Liver (tissue), 9 donors: ENCODE measurements around the gene FBN1. TPM values are rescaled to one million over a fixed set of nuclear protein-coding genes. Genes with fewer than 3 reads are reported as not detected.
A peak's percentile ranks its signal among the peaks of the same experiment; 100 is the strongest.

ENCODE experiments used
- DNase-seq: peaks from one replicate; pipeline ENCODE4 v3.0.0-alpha.2; 2017; ENCODE audit warnings: low spot score
- H3K27ac ChIP-seq, 2 donors: one replicate each; pipeline ENCODE4 v1.7.0; 2013; ENCODE audit warnings: inconsistent platforms in 2 of 2, low read length in 2 of 2, control low read depth in 1 of 2, low read depth in 1 of 2, mild to moderate bottlenecking in 1 of 2
- H3K27me3 ChIP-seq, 4 donors: one replicate each; pipeline versions ENCODE4 v1.6.1 to v1.7.0; 2013; ENCODE audit warnings: low read length in 3 of 4, inconsistent platforms in 1 of 4, mild to moderate bottlenecking in 1 of 4, moderate library complexity in 1 of 4; ENCODE audit not compliant: control insufficient read depth in 4 of 4, insufficient read depth in 4 of 4
- H3K36me3 ChIP-seq, 4 donors: one replicate each; pipeline versions ENCODE4 v1.6.1 to v1.7.0; 2013; ENCODE audit warnings: low read length in 3 of 4, mild to moderate bottlenecking in 3 of 4, low read depth in 1 of 4, moderate library complexity in 1 of 4; ENCODE audit not compliant: control insufficient read depth in 4 of 4, insufficient read depth in 3 of 4
- H3K4me1 ChIP-seq, 4 donors: one replicate each; pipeline versions ENCODE4 v1.6.1 to v1.7.0; 2013; ENCODE audit warnings: low read length in 3 of 4, mild to moderate bottlenecking in 3 of 4, moderate library complexity in 1 of 4; ENCODE audit not compliant: control insufficient read depth in 4 of 4, insufficient read depth in 4 of 4
- H3K4me3 ChIP-seq, 3 donors: one replicate each; pipeline versions ENCODE4 v1.6.1 to v1.7.0; 2013; ENCODE audit warnings: low read length in 3 of 3, control low read depth in 1 of 3, low read depth in 1 of 3, mild to moderate bottlenecking in 1 of 3
- H3K9ac ChIP-seq, 2 donors: one replicate each; pipeline ENCODE4 v1.7.0; 2013; ENCODE audit warnings: low read length in 2 of 2, mild to moderate bottlenecking in 2 of 2, moderate library complexity in 2 of 2, control low read depth in 1 of 2, low read depth in 1 of 2
- H3K9me3 ChIP-seq, 4 donors: one replicate each; pipeline versions ENCODE4 v1.6.1 to v1.7.0; 2013; ENCODE audit warnings: low read length in 3 of 4; ENCODE audit not compliant: control insufficient read depth in 4 of 4
- ATF3 ChIP-seq: IDR thresholded peaks from 2 replicates; pipeline ENCODE4 v1.6.1; 2016; ENCODE audit warnings: antibody characterized with exemption
- EGR1 ChIP-seq, 2 donors: IDR thresholded peaks; 2 replicates each; pipeline ENCODE4 v1.6.1; 2016 to 2018; ENCODE audit warnings: antibody characterized with exemption in 2 of 2, low read depth in 2 of 2
- FOXA1 ChIP-seq: IDR thresholded peaks from 2 replicates; pipeline ENCODE4 v1.6.1; 2016; ENCODE audit warnings: antibody characterized with exemption
- FOXA2 ChIP-seq: IDR thresholded peaks from 2 replicates; pipeline ENCODE4 v1.6.1; 2016; ENCODE audit warnings: antibody characterized with exemption
- GABPA ChIP-seq, 2 donors: IDR thresholded peaks in 1 of 2; conservative IDR thresholded peaks in 1 of 2; 2 replicates each; pipeline ENCODE4 v1.6.1; 2016; ENCODE audit warnings: antibody characterized with exemption in 2 of 2, mild to moderate bottlenecking in 1 of 2, moderate library complexity in 1 of 2
- HNF4G ChIP-seq: IDR thresholded peaks from 2 replicates; pipeline ENCODE4 v1.6.1; 2016; ENCODE audit warnings: antibody characterized with exemption
- JUND ChIP-seq, 2 donors: IDR thresholded peaks; 2 replicates each; pipeline ENCODE4 v1.6.1; 2016; ENCODE audit warnings: antibody characterized with exemption in 2 of 2
- MAX ChIP-seq: IDR thresholded peaks from 2 replicates; pipeline ENCODE4 v1.6.1; 2016; ENCODE audit warnings: antibody characterized with exemption
- NR2F2 ChIP-seq: IDR thresholded peaks from 2 replicates; pipeline ENCODE4 v1.6.1; 2016; ENCODE audit warnings: antibody characterized with exemption
- RAD21 ChIP-seq, 2 donors: IDR thresholded peaks; 2 replicates each; pipeline ENCODE4 v1.6.1; 2016; ENCODE audit warnings: antibody characterized with exemption in 2 of 2, mild to moderate bottlenecking in 2 of 2
- REST ChIP-seq: IDR thresholded peaks from 2 replicates; pipeline ENCODE4 v1.6.1; 2016; ENCODE audit warnings: antibody characterized with exemption, mild to moderate bottlenecking
- RXRA ChIP-seq, 2 donors: IDR thresholded peaks; 2 replicates each; pipeline ENCODE4 v1.6.1; 2017 to 2018; ENCODE audit warnings: antibody characterized with exemption in 2 of 2, mild to moderate bottlenecking in 1 of 2
- SP1 ChIP-seq: IDR thresholded peaks from 2 replicates; pipeline ENCODE4 v1.6.1; 2018; ENCODE audit warnings: antibody characterized with exemption, mild to moderate bottlenecking
- TAF1 ChIP-seq: conservative IDR thresholded peaks from 2 replicates; pipeline ENCODE4 v1.6.1; 2016; ENCODE audit warnings: antibody characterized with exemption, mild to moderate bottlenecking
- YY1 ChIP-seq: IDR thresholded peaks from 2 replicates; pipeline ENCODE4 v1.6.1; 2016; ENCODE audit warnings: antibody characterized with exemption, mild to moderate bottlenecking
- ZBTB33 ChIP-seq: IDR thresholded peaks from 2 replicates; pipeline ENCODE4 v1.6.1; 2016; ENCODE audit warnings: antibody characterized with exemption
- WGBS: extraction: QIAGEN DNeasy Blood & Tissue Kit; methylation state at CpG from one replicate; pipeline ENCODE4 v1.1.7; 2013; 5-methylcytosine and 5-hydroxymethylcytosine counted together
- polyA plus RNA-seq, 2 donors: library from polyadenylated mRNA; stranded (reverse) in 1 of 2; unstranded in 1 of 2; fragments of 200-250 nt in 1 of 2; fragments of >200 nt in 1 of 2; fragmentation: Nextera tagmentation in 1 of 2; extraction: Ambion mirVana in 1 of 2; gene quantifications; one replicate each; pipeline versions ENCODE4 v1.2.1 to v1.2.3, GENCODE V29; 2013 to 2015
- total RNA-seq, 2 donors: library from RNA; depleted of rRNA; stranded (reverse); fragments of >200 nt; gene quantifications; one replicate each; pipeline ENCODE4 v1.2.3, GENCODE V29; 2014
- donor health status: healthy.
- donor health status: healthy.
- donor health status: healthy.
- donor health status: healthy.
- donor health status: healthy.

Gene FBN1
- total and polyA plus RNA-seq, 4 donors, result 1.3 to 20.1 (median 12.4) TPM

- no peaks in the 10 kb centered on the region for H3K36me3 ChIP-seq
- H3K27ac ChIP-seq, result no peak overlapping the region
- no peak overlapping the region for H3K4me3 ChIP-seq
- no peaks in the 10 kb centered on the region for H3K27me3 ChIP-seq
- H3K9ac ChIP-seq, result no peak overlapping the region
- DNase-seq, result no peak
- TF ChIP-seq TAF1 (no peak), RXRA (IDR thresholded peaks at IDR 0.05) (peak in 1 of 2 donors; percentile 50)
- peaks cover 0 to 14% (median 3%) of the 10 kb centered on the region in 4 donors for H3K4me1 ChIP-seq
- H3K9me3 ChIP-seq, result no peaks in the 10 kb centered on the region
Observed at GRCh38 chr15:48408327-48408726, 237.2 kb downstream of the FBN1 start.

- Histone ChIP-seq H3K4me3 (no peak overlapping the region), H3K36me3 (no peaks in the 10 kb centered on the region), H3K9ac (no peak overlapping the region), H3K4me1 (peaks cover 0 to 8% (median 0%) of the 10 kb centered on the region in 4 donors), H3K9me3 (no peaks in the 10 kb centered on the region), H3K27ac (no peak overlapping the region), H3K27me3 (no peaks in the 10 kb centered on the region)
- WGBS, result 94% methylated on average over 1 of the region's 1 CpG
- TF ChIP-seq NR2F2 (no peak), GABPA (IDR thresholded peaks at IDR 0.05 in 1 of 2, conservative IDR thresholded peaks at IDR 0.05 in 1 of 2) (no peak), YY1 (no peak), ZBTB33 (no peak), EGR1 (IDR thresholded peaks at IDR 0.05; ENCODE audit: low read depth in 2 of 2) (no peak), REST (no peak), JUND (IDR thresholded peaks at IDR 0.05) (no peak), MAX (no peak), ATF3 (no peak)
- DNase-seq, result no peak
Observed at GRCh38 chr15:48407646-48408045, 237.9 kb downstream of the FBN1 start.

- whole genome bisulfite sequencing, result 100% methylated on average over 1 of the region's 1 CpG
- no peaks in the 10 kb centered on the region for H3K36me3 ChIP-seq
- no peak overlapping the region for H3K27ac ChIP-seq
- no peak overlapping the region for H3K9ac ChIP-seq
- no peak for DNase-seq
- H3K9me3 ChIP-seq, result no peaks in the 10 kb centered on the region
- peaks cover 0 to 4% (median 0%) of the 10 kb centered on the region in 4 donors for H3K4me1 ChIP-seq
- H3K4me3 ChIP-seq, result no peak overlapping the region
- H3K27me3 ChIP-seq, result no peaks in the 10 kb centered on the region
- TF ChIP-seq RAD21 (IDR thresholded peaks at IDR 0.05) (no peak), HNF4G (no peak), GABPA (IDR thresholded peaks at IDR 0.05 in 1 of 2, conservative IDR thresholded peaks at IDR 0.05 in 1 of 2) (no peak), EGR1 (IDR thresholded peaks at IDR 0.05; ENCODE audit: low read depth in 2 of 2) (no peak), RXRA (IDR thresholded peaks at IDR 0.05) (no peak), REST (no peak), NR2F2 (no peak), FOXA2 (no peak), ZBTB33 (no peak), SP1 (no peak), FOXA1 (no peak), JUND (IDR thresholded peaks at IDR 0.05) (no peak)
Observed at GRCh38 chr15:48406911-48407310, 238.6 kb downstream of the FBN1 start.
